GM23248 (cell line): ENCODE data around the gene SEC22A. TPM values are rescaled to one million over a fixed set of nuclear protein-coding genes. Genes with fewer than 3 reads are reported as not detected.
A peak's percentile ranks its signal among the peaks of the same experiment; 100 is the strongest.

Experiments
- DNase-seq: peaks from one replicate; pipeline ENCODE4 v3.0.0-alpha.2; 2015
- H2AFZ ChIP-seq: fragments of 200-600 bp; sonication (generic); 2 replicates; pipeline ENCODE4 v1.6.1; 2016; ENCODE audit warnings: antibody characterized with exemption
- H3F3A ChIP-seq: fragments of 200-600 bp; sonication (generic); 2 replicates; pipeline ENCODE4 v1.6.1; 2016; ENCODE audit warnings: mild to moderate bottlenecking, antibody characterized with exemption, mixed run types; ENCODE audit not compliant: insufficient read depth
- H3K27ac ChIP-seq: fragments of 200-600 bp; sonication (generic); 2 replicates; pipeline ENCODE4 v1.5.1; 2016; ENCODE audit warnings: mild to moderate bottlenecking
- H3K27me3 ChIP-seq: fragments of 200-600 bp; sonication (generic); replicated peaks from 2 replicates; pipeline ENCODE4 v1.6.1; 2016; ENCODE audit warnings: mild to moderate bottlenecking; ENCODE audit not compliant: insufficient read depth
- H3K36me3 ChIP-seq: fragments of 200-600 bp; sonication (generic); 2 replicates; pipeline ENCODE4 v1.6.1; 2016; ENCODE audit warnings: low read depth, mild to moderate bottlenecking
- H3K4me1 ChIP-seq: fragments of 200-600 bp; sonication (generic); 2 replicates; pipeline ENCODE4 v1.6.1; 2016; ENCODE audit warnings: mild to moderate bottlenecking; ENCODE audit not compliant: insufficient read depth
- H3K4me2 ChIP-seq: fragments of 200-600 bp; sonication (generic); one replicate; pipeline ENCODE4 v1.6.1; 2016; ENCODE audit warnings: mild to moderate bottlenecking; ENCODE audit not compliant: unreplicated experiment
- H3K4me3 ChIP-seq: fragments of 200-600 bp; sonication (generic); 2 replicates; pipeline ENCODE4 v1.5.1; 2016; ENCODE audit warnings: mild to moderate bottlenecking
- H3K79me2 ChIP-seq: fragments of 200-600 bp; sonication (generic); 2 replicates; pipeline ENCODE4 v1.6.1; 2016; ENCODE audit warnings: mild to moderate bottlenecking; ENCODE audit not compliant: insufficient read depth
- H3K9ac ChIP-seq: fragments of 200-600 bp; sonication (generic); 2 replicates; pipeline ENCODE4 v1.6.1; 2016; ENCODE audit warnings: mild to moderate bottlenecking
- H3K9me2 ChIP-seq: fragments of 200-600 bp; sonication (generic); 2 replicates; pipeline ENCODE4 v1.6.1; 2016; ENCODE audit warnings: mixed run types, mild to moderate bottlenecking, moderate library complexity; ENCODE audit not compliant: insufficient read depth
- H3K9me3 ChIP-seq: fragments of 200-600 bp; sonication (generic); one replicate; pipeline ENCODE4 v1.6.1; 2017; ENCODE audit warnings: low read depth
- H4K20me1 ChIP-seq: fragments of 200-600 bp; sonication (generic); 2 replicates; pipeline ENCODE4 v1.6.0; 2016; ENCODE audit not compliant: insufficient read depth
- EZH2 ChIP-seq: fragments of 200-600 bp; sonication (generic); IDR thresholded peaks from 2 replicates; pipeline ENCODE4 v1.6.1; 2018; ENCODE audit warnings: antibody characterized with exemption, mild to moderate bottlenecking; ENCODE audit not compliant: insufficient read depth, poor library complexity, severe bottlenecking
- EZH2phosphoT487 ChIP-seq: fragments of 200-600 bp; sonication (generic); IDR thresholded peaks from 2 replicates; pipeline ENCODE4 v1.6.1; 2018; ENCODE audit warnings: antibody characterized with exemption, moderate library complexity, mild to moderate bottlenecking, low read depth; ENCODE audit not compliant: insufficient read depth
- WGBS, 2 experiments: methylation state at CpG; one replicate each; pipeline ENCODE4 v1.1.6; 2015 to 2017; ENCODE audit warnings: low lambda C conversion rate in 2 of 2, low coverage in 1 of 2; ENCODE audit errors: missing lambda C conversion rate in 2 of 2; 5-methylcytosine and 5-hydroxymethylcytosine counted together
- in situ Hi-C: fragments of 300-500 bp; cut with MboI; formaldehyde crosslinking; loops from 2 replicates; pipeline ENCODE4 v1.15.0; 2020
- polyA plus RNA-seq: library from polyadenylated mRNA; unstranded; fragments of >200 nt; fragmentation: Nextera tagmentation; extraction: Ambion mirVana; gene quantifications from 2 replicates; pipeline ENCODE4 v1.2.1, GENCODE V29; 2016
- total RNA-seq: library from RNA; depleted of rRNA; stranded (reverse); fragments of >200 nt; shearing (Covaris generic); gene quantifications from 2 replicates; pipeline ENCODE4 v1.2.3, GENCODE V29; 2014

SEC22A gene
- total and polyA plus RNA-seq, 2 experiments from 2014 or later, result 35.1 to 44.5 TPM

DNA sequence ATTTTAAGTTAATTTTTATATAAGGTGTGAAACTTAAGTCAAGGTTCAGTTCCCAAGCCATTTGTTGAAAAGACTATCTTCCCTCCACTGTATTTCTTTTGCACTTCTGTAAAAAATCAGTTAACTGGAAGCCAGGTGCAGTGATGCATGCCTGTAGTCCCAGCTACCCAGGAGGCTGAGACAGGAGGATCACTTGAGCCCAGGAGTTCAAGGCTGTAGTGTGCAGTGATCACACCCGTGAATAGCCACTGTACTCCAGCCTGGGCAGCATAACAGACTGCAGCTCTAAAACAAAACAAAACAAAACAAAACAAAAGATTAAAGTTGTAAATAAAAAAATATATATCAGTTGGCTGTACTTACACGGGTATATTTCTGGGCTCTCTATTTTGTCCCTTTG lies 33.1 kb upstream of the SEC22A start:
- Histone ChIP-seq H3K9me3 (no peaks in the 10 kb centered on the region), H3K4me2 (no peak overlapping the region), H4K20me1 (no peaks in the 10 kb centered on the region), H3K27ac (no peak overlapping the region), H2AFZ (no peak overlapping the region), H3K79me2 (no peaks in the 10 kb centered on the region), H3K36me3 (peaks cover 27% of the 10 kb centered on the region), H3F3A (no peaks in the 10 kb centered on the region), H3K4me1 (no peaks in the 10 kb centered on the region), H3K27me3 (no peaks in the 10 kb centered on the region), H3K9ac (no peak overlapping the region), H3K9me2 (no peaks in the 10 kb centered on the region), H3K4me3 (no peak overlapping the region)
- DNase-seq, result no peak
- in situ Hi-C loops, result no loop called here
- 58 to 66% methylated on average over 2 of the region's 2 CpGs for WGBS, 2 experiments
- TF ChIP-seq EZH2, result no peak
- TF ChIP-seq EZH2phosphoT487, result no peak

DNA sequence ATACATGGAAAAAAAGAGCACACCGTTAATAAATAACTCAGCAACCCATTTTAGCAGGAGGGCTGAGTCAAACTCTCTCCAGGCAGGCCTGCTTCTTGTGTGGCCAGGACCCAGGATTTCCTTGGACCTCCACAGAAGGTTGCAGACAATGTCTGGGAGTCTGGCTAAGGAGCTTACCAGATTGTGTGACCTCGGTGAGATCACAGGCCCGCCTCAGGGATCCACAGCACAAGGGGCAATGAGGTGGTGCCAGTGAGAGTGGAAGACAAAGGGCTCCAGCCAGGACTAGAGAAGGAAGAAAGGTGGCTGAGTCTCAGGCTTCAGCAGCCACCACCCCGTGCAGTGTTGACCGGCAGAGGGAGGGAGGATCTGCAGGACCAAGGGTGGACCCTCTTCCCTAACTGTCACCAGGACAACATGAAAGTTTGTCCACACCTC lies 32.2 kb upstream of the SEC22A start:
- no peaks in the 10 kb centered on the region for H3K79me2 ChIP-seq
- H3K9me2 ChIP-seq, result no peaks in the 10 kb centered on the region
- H3K4me2 ChIP-seq, result no peak overlapping the region
- H3K36me3 ChIP-seq, result peaks cover 18% of the 10 kb centered on the region
- no peak overlapping the region for H3K9ac ChIP-seq
- H2AFZ ChIP-seq, result no peak overlapping the region
- WGBS, 2 experiments, result 62 to 71% methylated on average over 5 of the region's 5 CpGs
- in situ Hi-C loops, result no loop called here
- H4K20me1 ChIP-seq, result no peaks in the 10 kb centered on the region
- no peak overlapping the region for H3K27ac ChIP-seq
- H3F3A ChIP-seq, result no peaks in the 10 kb centered on the region
- H3K4me1 ChIP-seq, result no peaks in the 10 kb centered on the region
- DNase-seq, result peak; percentile 5
- no peak overlapping the region for H3K4me3 ChIP-seq
- H3K27me3 ChIP-seq, result no peaks in the 10 kb centered on the region
- TF ChIP-seq EZH2phosphoT487, result no peak
- H3K9me3 ChIP-seq, result no peaks in the 10 kb centered on the region

DNA sequence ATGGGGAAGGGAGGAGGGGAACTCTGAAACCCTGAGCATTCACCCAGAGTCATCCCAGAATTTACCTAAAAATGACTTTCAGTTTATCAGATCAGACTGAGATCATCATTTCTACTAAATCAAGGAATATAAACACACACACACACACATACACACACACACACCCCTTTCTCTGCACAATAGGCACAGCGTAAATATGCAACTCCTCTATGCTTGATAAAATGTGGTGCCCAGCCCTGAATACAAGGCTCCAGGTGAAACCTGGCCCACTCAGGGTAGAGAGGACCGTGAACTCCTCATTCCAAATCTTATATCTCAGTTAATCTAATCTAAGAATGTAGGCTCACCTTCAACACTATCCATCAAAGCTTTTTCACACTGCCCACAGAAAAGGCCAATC lies 31.8 kb upstream of the SEC22A start:
- DNase-seq, result no peak
- H3K4me1 ChIP-seq, result no peaks in the 10 kb centered on the region
- H3F3A ChIP-seq, result no peaks in the 10 kb centered on the region
- H3K9ac ChIP-seq, result no peak overlapping the region
- H3K27me3 ChIP-seq, result no peaks in the 10 kb centered on the region
- H3K4me2 ChIP-seq, result no peak overlapping the region
- TF ChIP-seq EZH2phosphoT487 (no peak), EZH2 (no peak)
- H3K4me3 ChIP-seq, result no peak overlapping the region
- H3K36me3 ChIP-seq, result peaks cover 14% of the 10 kb centered on the region
- H3K79me2 ChIP-seq, result no peaks in the 10 kb centered on the region
- H2AFZ ChIP-seq, result no peak overlapping the region
- no peaks in the 10 kb centered on the region for H3K9me2 ChIP-seq
- WGBS, 2 experiments, result 48 to 50% methylated on average over 2 of the region's 2 CpGs
- no peak overlapping the region for H3K27ac ChIP-seq
- no peaks in the 10 kb centered on the region for H3K9me3 ChIP-seq
- in situ Hi-C loops, result no loop called here
- H4K20me1 ChIP-seq, result no peaks in the 10 kb centered on the region

DNA sequence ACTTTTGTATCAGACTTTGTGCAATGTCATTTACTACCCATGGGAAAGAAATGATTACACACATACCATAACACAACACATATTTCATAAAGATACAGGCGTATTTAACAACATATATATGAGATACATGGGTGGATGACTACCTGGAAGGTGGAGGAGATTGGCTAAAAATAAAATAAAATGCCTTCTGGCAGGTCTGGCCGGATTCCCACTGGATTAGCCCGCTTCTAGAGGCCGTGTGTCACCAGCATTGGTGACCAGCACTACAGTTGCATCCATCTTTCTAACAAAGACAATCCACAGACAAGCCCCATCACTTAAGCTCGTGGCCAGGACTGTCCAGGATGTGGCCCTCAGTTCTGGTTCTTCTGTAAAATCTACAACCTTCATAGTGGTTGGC lies 21.0 kb upstream of the SEC22A start:
- no peak for TF ChIP-seq EZH2phosphoT487
- TF ChIP-seq EZH2, result no peak
- H3K9me3 ChIP-seq, result no peaks in the 10 kb centered on the region
- no peaks in the 10 kb centered on the region for H3K27me3 ChIP-seq
- H3K9ac ChIP-seq, result no peak overlapping the region
- in situ Hi-C loops, result no loop called here
- H3K79me2 ChIP-seq, result no peaks in the 10 kb centered on the region
- H2AFZ ChIP-seq, result no peak overlapping the region
- H3K27ac ChIP-seq, result no peak overlapping the region
- no peak for DNase-seq
- no peaks in the 10 kb centered on the region for H3K4me1 ChIP-seq
- H4K20me1 ChIP-seq, result no peaks in the 10 kb centered on the region
- H3K4me3 ChIP-seq, result no peak overlapping the region
- WGBS, 2 experiments, result 84 to 85% methylated on average over 5 of the region's 5 CpGs
- no peaks in the 10 kb centered on the region for H3K36me3 ChIP-seq
- no peaks in the 10 kb centered on the region for H3F3A ChIP-seq
- no peaks in the 10 kb centered on the region for H3K9me2 ChIP-seq
- H3K4me2 ChIP-seq, result no peak overlapping the region

DNA sequence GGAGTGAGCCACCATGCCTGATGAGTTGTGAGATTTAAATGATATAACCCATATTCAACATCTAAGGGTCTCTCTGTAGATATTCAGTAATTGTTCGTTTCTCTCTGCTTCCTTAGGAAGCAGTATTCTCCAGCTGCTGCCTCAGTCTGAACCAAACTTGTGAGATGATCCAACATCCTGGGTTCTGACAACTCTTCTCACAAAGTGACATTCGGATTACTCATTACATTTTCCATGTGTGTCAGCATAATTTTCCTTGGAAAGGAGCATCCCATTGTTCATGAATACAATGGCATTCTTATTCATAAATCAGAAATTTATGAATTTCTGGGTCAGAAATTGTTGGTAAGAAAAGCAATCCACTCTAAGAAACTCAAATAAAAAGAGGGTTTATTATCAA lies 15.0 kb upstream of the SEC22A start:
- 17 to 28% methylated on average over 2 of the region's 2 CpGs for WGBS, 2 experiments
- H3K9me2 ChIP-seq, result no peaks in the 10 kb centered on the region
- DNase-seq, result peak; percentile 46
- H3K79me2 ChIP-seq, result no peaks in the 10 kb centered on the region
- no peak overlapping the region for H3K4me3 ChIP-seq
- no peak overlapping the region for H3K4me2 ChIP-seq
- H3F3A ChIP-seq, result peaks cover 13% of the 10 kb centered on the region; the same call in 1 of the 2 replicates
- H3K9me3 ChIP-seq, result no peaks in the 10 kb centered on the region
- no peaks in the 10 kb centered on the region for H3K36me3 ChIP-seq
- TF ChIP-seq EZH2phosphoT487 (no peak), EZH2 (no peak)
- H4K20me1 ChIP-seq, result no peaks in the 10 kb centered on the region
- no peaks in the 10 kb centered on the region for H3K27me3 ChIP-seq
- peaks cover 20% of the 10 kb centered on the region for H3K4me1 ChIP-seq
- H3K9ac ChIP-seq, result no peak overlapping the region
- in situ Hi-C loops, result no loop called here
- no peak overlapping the region for H3K27ac ChIP-seq
- no peak overlapping the region for H2AFZ ChIP-seq
